ENCODE results near the gene RFPL3.

The RFPL3 gene

DNA sequence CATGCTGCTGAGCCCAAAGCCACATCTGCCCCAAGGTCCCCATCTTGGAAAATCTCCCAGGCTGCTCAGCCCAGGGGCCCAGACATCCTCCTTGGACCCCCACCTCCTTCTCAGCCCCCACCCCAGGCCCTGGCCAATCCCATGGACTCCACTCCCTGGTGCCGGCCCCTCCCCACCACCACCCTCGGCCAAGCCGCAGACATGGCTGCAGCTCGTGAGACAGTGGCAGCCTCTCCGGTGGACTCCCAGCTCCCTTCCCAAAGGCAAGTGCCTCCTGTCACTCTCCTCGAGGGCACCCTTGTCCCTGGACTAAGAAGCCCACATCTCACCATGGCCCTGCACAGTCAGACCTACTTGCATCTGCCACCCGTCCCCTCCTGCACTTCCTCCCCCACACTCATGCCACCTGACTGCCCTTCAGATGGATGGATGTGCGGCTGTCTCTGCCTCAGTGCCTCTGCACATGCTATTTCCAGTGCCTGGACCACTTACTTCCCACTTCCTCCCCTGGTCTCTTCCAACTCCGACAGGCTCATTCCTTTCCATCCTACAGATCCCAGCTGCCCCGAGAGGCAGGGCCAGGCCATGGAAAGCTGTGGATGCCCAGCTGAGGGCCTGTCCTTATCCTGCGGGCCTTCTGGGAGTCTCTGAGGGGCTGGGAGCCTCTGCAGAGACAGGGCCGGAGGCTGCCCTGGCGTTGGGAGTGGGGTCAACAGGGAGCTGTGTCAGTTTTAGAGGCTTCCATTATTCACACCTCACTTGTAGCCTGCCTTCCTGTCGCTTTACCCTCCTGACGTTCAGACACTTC lies 25.5 kb upstream of the RFPL3 start:
- Histone ChIP-seq H3K4me3 (ENCODE audit: insufficient read length, low read depth) (no peak overlapping the region), H3K36me3 (ENCODE audit: insufficient read depth, insufficient read length, low read length) (no peaks in the 10 kb centered on the region), H3K9me3 (ENCODE audit: insufficient read depth, low read length) (no peaks in the 10 kb centered on the region), H3K9ac (ENCODE audit: insufficient read length, low read depth) (no peak overlapping the region), H3K4me1 (ENCODE audit: insufficient read depth, insufficient read length) (peaks cover 7% of the 10 kb centered on the region), H3K27me3 (ENCODE audit: insufficient read depth, insufficient read length) (peaks cover 8% of the 10 kb centered on the region)
- no peak for DNase-seq (ENCODE audit: low read depth, low spot score)
- TF ChIP-seq ZNF274 (IDR thresholded peaks at IDR 0.05; ENCODE audit: low read depth, low read length) = no peak
- TF ChIP-seq YY1 (IDR thresholded peaks at IDR 0.05; ENCODE audit: insufficient read depth, insufficient read length) = no peak
- no peak for TF ChIP-seq SUZ12 (IDR thresholded peaks at IDR 0.05; ENCODE audit: extremely low read depth, insufficient read depth, insufficient read length)

DNA sequence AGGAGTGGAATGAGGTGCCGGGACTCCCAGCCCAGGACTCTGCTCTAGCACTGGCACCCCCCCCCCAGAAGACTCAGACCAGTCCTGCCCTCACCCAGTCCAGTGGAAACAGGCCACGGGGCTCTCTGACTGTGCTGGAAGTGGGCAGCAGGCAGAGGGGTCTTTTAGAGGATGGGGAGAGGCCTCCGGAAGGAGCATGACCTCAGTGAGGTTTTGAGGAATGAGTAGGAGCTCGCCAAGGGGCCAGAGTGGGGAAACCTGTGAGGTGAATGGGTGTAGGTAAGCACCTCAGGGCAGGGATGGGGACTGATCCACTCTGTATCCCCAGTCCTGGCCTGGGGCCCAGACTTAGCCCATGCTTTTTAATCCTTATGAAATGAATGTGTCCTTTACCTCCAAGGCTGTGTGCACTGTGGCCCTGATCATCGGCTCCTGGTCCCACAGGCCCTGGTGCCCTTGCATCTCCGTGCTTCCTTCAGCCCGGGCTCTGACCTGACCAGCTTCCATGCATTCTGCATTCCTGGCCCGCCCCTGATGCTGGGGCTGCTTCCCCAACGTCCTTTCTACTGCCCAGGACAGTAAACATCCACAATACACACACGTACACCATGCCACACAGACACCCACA lies 24.4 kb upstream of the RFPL3 start:
- no peak for TF ChIP-seq ZNF274 (IDR thresholded peaks at IDR 0.05; ENCODE audit: low read depth, low read length)
- no peak for TF ChIP-seq YY1 (IDR thresholded peaks at IDR 0.05; ENCODE audit: insufficient read depth, insufficient read length)
- TF ChIP-seq SUZ12 (IDR thresholded peaks at IDR 0.05; ENCODE audit: extremely low read depth, insufficient read depth, insufficient read length) = no peak

DNA sequence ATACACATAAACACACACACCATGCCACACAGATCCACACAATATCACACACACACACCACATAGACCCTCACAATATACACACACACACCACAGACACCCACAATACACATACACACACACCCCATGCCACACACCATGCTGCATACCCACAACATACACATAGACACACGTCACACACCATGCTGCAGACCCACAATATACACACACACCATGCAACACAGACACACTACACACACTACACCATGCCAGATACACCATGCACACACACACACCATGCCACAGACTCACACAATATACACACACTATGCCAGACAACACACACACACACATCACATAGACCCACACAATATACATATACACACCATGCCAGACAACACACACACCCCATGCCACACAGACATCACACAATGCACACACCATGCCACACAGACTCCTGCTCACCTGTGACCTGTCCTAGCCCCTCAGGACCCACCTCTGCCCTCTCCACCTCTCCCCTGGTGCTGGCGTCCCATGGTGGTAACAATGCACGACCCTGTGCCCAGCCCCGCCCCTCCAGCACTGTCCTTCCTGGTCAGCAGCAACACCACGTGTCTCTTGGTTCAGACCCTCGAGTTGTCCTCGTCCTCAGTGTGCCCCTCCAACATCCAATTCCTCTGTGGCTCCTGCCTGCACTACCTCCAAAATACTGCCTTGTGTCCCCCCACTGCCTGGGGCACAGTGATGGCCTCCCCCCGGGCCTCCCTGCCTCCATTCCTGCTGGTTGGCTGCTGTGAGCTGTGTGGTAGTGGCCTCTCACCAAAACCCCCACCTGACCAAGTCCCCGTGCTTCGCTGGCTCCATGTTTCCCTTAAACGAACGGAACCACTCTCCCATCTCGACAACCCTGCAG lies 23.7 kb upstream of the RFPL3 start:
- Histone ChIP-seq H3K4me1 (ENCODE audit: insufficient read depth, insufficient read length) (peaks cover 7% of the 10 kb centered on the region), H3K9ac (ENCODE audit: insufficient read length, low read depth) (no peak overlapping the region), H3K36me3 (ENCODE audit: insufficient read depth, insufficient read length, low read length) (no peaks in the 10 kb centered on the region), H3K4me3 (ENCODE audit: insufficient read length, low read depth) (no peak overlapping the region), H3K27me3 (ENCODE audit: insufficient read depth, insufficient read length) (peaks cover 8% of the 10 kb centered on the region), H3K9me3 (ENCODE audit: insufficient read depth, low read length) (no peaks in the 10 kb centered on the region)
- TF ChIP-seq YY1 (IDR thresholded peaks at IDR 0.05; ENCODE audit: insufficient read depth, insufficient read length) (no peak), ZNF274 (IDR thresholded peaks at IDR 0.05; ENCODE audit: low read depth, low read length) (no peak), SUZ12 (IDR thresholded peaks at IDR 0.05; ENCODE audit: extremely low read depth, insufficient read depth, insufficient read length) (no peak)
- no peak for DNase-seq (ENCODE audit: low read depth, low spot score)

More for the DNA sequence above, 24.4 kb upstream of the RFPL3 start:
- H3K4me3 ChIP-seq (ENCODE audit: insufficient read length, low read depth) = no peak overlapping the region
- peaks cover 7% of the 10 kb centered on the region for H3K4me1 ChIP-seq (ENCODE audit: insufficient read depth, insufficient read length)
- peaks cover 8% of the 10 kb centered on the region for H3K27me3 ChIP-seq (ENCODE audit: insufficient read depth, insufficient read length)
- no peak for DNase-seq (ENCODE audit: low read depth, low spot score)
- no peaks in the 10 kb centered on the region for H3K9me3 ChIP-seq (ENCODE audit: insufficient read depth, low read length)
- H3K9ac ChIP-seq (ENCODE audit: insufficient read length, low read depth) = no peak overlapping the region
- no peaks in the 10 kb centered on the region for H3K36me3 ChIP-seq (ENCODE audit: insufficient read depth, insufficient read length, low read length)

DNA sequence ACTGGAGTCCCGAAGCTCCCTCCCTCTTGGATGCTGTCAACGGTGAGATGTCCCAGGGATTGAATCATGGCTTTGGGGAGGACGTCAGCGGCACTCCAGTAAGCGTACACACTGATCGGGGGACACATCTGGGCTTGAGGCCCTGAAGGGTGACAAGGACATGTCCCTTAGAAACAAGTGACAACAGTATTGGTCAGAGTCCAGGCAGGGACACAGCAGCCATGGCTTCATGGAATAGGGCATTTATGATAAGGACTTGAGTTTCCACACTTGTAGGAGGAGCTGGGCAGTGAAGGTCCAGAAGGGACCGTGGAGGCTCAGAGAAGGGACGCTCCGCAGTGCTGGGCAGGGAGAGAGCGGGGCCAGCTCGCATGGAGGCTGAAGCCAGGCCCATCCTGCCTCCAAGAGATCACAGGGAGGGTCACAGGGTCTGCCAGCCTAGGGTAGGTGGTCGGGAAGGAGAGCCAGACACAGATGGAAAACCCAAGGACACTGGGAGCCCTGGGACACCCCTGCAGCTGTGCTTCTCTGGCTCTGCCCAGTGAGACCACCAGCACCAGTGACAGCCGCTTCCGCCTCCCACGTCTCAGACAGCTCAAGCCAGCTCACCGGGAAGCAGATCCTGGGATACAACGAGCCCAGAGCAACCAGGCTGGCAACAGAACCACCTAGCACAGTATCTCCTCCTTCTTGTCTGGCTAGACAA lies 22.9 kb upstream of the RFPL3 start:
- H3K27me3 ChIP-seq (ENCODE audit: insufficient read depth, insufficient read length) = peaks cover 8% of the 10 kb centered on the region
- H3K4me3 ChIP-seq (ENCODE audit: insufficient read length, low read depth) = no peak overlapping the region
- TF ChIP-seq SUZ12 (IDR thresholded peaks at IDR 0.05; ENCODE audit: extremely low read depth, insufficient read depth, insufficient read length) = no peak
- TF ChIP-seq ZNF274 (IDR thresholded peaks at IDR 0.05; ENCODE audit: low read depth, low read length) = no peak
- no peak for TF ChIP-seq YY1 (IDR thresholded peaks at IDR 0.05; ENCODE audit: insufficient read depth, insufficient read length)
- peaks cover 7% of the 10 kb centered on the region for H3K4me1 ChIP-seq (ENCODE audit: insufficient read depth, insufficient read length)
- H3K36me3 ChIP-seq (ENCODE audit: insufficient read depth, insufficient read length, low read length) = no peaks in the 10 kb centered on the region
- DNase-seq (ENCODE audit: low read depth, low spot score) = no peak
- H3K9me3 ChIP-seq (ENCODE audit: insufficient read depth, low read length) = no peaks in the 10 kb centered on the region
- no peak overlapping the region for H3K9ac ChIP-seq (ENCODE audit: insufficient read length, low read depth)

DNA sequence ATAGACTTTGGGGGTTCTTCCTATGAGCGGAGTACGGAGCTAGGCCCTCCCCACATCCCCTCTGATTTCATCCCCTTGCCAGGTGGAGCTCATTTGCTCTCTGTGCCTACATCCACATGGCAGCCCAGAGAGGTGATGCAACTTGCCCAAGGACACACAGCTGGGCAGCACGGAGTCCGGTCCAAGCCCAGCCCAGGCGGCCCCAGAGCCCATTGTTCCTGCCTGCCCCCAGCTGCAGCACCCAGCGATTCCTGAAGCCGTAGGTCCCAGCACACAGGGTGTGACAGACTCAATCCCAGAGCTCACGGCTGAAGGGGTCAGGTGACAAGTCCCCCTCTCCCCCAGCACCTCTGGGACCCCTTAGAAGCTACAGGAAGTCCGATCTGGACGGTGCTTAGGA lies 22.2 kb upstream of the RFPL3 start:
- peaks cover 7% of the 10 kb centered on the region for H3K4me1 ChIP-seq (ENCODE audit: insufficient read depth, insufficient read length)
- no peak for DNase-seq (ENCODE audit: low read depth, low spot score)
- no peaks in the 10 kb centered on the region for H3K36me3 ChIP-seq (ENCODE audit: insufficient read depth, insufficient read length, low read length)
- H3K4me3 ChIP-seq (ENCODE audit: insufficient read length, low read depth) = no peak overlapping the region
- no peaks in the 10 kb centered on the region for H3K9me3 ChIP-seq (ENCODE audit: insufficient read depth, low read length)
- H3K27me3 ChIP-seq (ENCODE audit: insufficient read depth, insufficient read length) = peaks cover 8% of the 10 kb centered on the region
- H3K9ac ChIP-seq (ENCODE audit: insufficient read length, low read depth) = no peak overlapping the region
- no peak for TF ChIP-seq ZNF274 (IDR thresholded peaks at IDR 0.05; ENCODE audit: low read depth, low read length)
- TF ChIP-seq SUZ12 (IDR thresholded peaks at IDR 0.05; ENCODE audit: extremely low read depth, insufficient read depth, insufficient read length) = no peak
- TF ChIP-seq YY1 (IDR thresholded peaks at IDR 0.05; ENCODE audit: insufficient read depth, insufficient read length) = no peak

DNA sequence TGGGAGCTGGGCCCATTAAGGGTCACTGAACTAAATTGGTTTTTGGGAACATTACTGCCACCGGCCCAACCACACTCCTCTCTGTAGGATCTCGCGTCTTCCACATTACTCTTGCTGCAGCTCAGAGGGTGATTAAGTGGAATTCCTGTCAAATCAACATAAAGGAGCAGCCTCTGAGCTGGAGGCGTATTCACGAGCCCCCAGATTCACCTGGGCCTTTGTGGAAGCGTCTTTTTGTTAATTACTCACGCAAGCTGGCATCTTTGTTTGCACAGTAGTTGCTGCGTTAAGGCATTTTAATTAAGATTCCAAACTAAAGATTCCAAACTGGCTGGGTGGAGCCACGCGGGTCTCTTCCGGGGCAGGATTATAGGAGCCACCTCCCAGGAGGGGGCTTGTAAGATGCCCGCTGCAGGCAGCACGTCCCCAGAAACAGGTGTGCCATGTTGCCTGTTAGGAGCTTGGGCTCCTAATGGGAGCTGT lies 21.5 kb upstream of the RFPL3 start:
- Histone ChIP-seq H3K9me3 (ENCODE audit: insufficient read depth, low read length) (no peaks in the 10 kb centered on the region), H3K4me3 (ENCODE audit: insufficient read length, low read depth) (no peak overlapping the region), H3K36me3 (ENCODE audit: insufficient read depth, insufficient read length, low read length) (no peaks in the 10 kb centered on the region), H3K9ac (ENCODE audit: insufficient read length, low read depth) (no peak overlapping the region), H3K4me1 (ENCODE audit: insufficient read depth, insufficient read length) (peaks cover 7% of the 10 kb centered on the region), H3K27me3 (ENCODE audit: insufficient read depth, insufficient read length) (peaks cover 8% of the 10 kb centered on the region)
- no peak for TF ChIP-seq SUZ12 (IDR thresholded peaks at IDR 0.05; ENCODE audit: extremely low read depth, insufficient read depth, insufficient read length)
- no peak for DNase-seq (ENCODE audit: low read depth, low spot score)

Measured in NT2/D1 (cell line).